ENCODE measurements around the gene KLKB1. TPM values are rescaled to one million over a fixed set of nuclear protein-coding genes. Genes with fewer than 3 reads are reported as not detected.
A peak's percentile ranks its signal among the peaks of the same experiment; 100 is the strongest.

The KLKB1 gene
- under 1 TPM; 0.78 to 0.81 TPM for total RNA-seq

DNA sequence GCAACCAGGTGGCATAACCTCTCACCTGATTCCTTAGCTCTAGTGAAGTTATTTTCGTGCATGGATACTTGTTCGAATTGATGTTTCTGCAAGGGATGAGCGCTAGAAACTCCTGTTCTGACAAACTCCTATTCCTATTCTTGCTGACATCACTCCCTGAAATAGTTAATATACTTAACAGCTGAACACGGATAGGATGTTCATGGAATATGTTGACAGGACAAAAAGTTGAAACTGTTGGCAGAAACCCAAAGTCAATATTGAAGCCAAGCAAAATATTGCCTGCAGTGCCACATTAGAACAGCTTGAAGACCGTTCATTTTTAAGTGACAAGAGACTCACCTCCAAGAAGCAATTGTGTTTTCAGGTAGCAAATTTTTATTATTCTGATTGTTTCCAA lies at the start of gene KLKB1:
TSS of gene KLKB1 (plus strand) at position 287 of the 400 bp plus-strand sequence. CDS start 689 bp downstream, outside the sequence.
- H3K4me1 Mint-ChIP-seq (ENCODE audit: low read depth in 2 of 2): no peaks in the 10 kb centered on the region
- H3K9me3 Mint-ChIP-seq: peaks cover 11% of the 10 kb centered on the region
- DNase-seq (ENCODE audit: low spot score): no peak
- H3K4me3 Mint-ChIP-seq: no peak within 1 kb of the TSS
- H3K36me3 Mint-ChIP-seq: peaks cover 29% of the 10 kb centered on the region
- ATAC-seq: no peak
- peaks cover 0 to 11% of the 10 kb centered on the region in 2 donors for H3K27me3 Mint-ChIP-seq
- H3K27ac Mint-ChIP-seq: no peak within 1 kb of the TSS

GRCh38 chr4:186188107-186188506 lies 39.2 kb upstream of the KLKB1 start:
- Mint-ChIP-seq H3K27ac (no peak overlapping the region), H3K27me3 (peaks cover 20 to 23% of the 10 kb centered on the region in 2 donors)
- no peak for ATAC-seq

GRCh38 chr4:186189656-186190055 lies 37.7 kb upstream of the KLKB1 start:
- Mint-ChIP-seq H3K4me3 (peak overlapping the region; percentile 89), H3K9me3 (no peaks in the 10 kb centered on the region), H3K36me3 (peaks cover 4% of the 10 kb centered on the region), H3K27ac (peak overlapping the region; percentile 89 to 95), H3K4me1 (ENCODE audit: low read depth in 2 of 2) (peaks cover 13 to 22% of the 10 kb centered on the region in 2 donors), H3K27me3 (peaks cover 8 to 11% of the 10 kb centered on the region in 2 donors)
- DNase-seq (ENCODE audit: low spot score) (no peak), ATAC-seq (no peak)

More at GRCh38 chr4:186188107-186188506, 39.2 kb upstream of the KLKB1 start:
- Mint-ChIP-seq H3K4me3 (no peak overlapping the region), H3K9me3 (no peaks in the 10 kb centered on the region), H3K36me3 (peaks cover 15% of the 10 kb centered on the region), H3K4me1 (ENCODE audit: low read depth in 2 of 2) (peaks cover 13 to 19% of the 10 kb centered on the region in 2 donors)
- DNase-seq (ENCODE audit: low spot score): no peak

- Mint-ChIP-seq H3K4me1 (ENCODE audit: low read depth in 2 of 2) (peaks cover 13 to 23% of the 10 kb centered on the region in 2 donors), H3K27me3 (peaks cover 0 to 3% of the 10 kb centered on the region in 2 donors), H3K27ac (peak overlapping the region; percentile 89 to 95), H3K9me3 (no peaks in the 10 kb centered on the region), H3K36me3 (no peaks in the 10 kb centered on the region), H3K4me3 (peak overlapping the region; percentile 89)
- DNase-seq (ENCODE audit: low spot score) (peak; percentile 66), ATAC-seq (peak; percentile 50 to 55)
Observed at GRCh38 chr4:186190581-186191199, 36.6 kb upstream of the KLKB1 start.

DNA sequence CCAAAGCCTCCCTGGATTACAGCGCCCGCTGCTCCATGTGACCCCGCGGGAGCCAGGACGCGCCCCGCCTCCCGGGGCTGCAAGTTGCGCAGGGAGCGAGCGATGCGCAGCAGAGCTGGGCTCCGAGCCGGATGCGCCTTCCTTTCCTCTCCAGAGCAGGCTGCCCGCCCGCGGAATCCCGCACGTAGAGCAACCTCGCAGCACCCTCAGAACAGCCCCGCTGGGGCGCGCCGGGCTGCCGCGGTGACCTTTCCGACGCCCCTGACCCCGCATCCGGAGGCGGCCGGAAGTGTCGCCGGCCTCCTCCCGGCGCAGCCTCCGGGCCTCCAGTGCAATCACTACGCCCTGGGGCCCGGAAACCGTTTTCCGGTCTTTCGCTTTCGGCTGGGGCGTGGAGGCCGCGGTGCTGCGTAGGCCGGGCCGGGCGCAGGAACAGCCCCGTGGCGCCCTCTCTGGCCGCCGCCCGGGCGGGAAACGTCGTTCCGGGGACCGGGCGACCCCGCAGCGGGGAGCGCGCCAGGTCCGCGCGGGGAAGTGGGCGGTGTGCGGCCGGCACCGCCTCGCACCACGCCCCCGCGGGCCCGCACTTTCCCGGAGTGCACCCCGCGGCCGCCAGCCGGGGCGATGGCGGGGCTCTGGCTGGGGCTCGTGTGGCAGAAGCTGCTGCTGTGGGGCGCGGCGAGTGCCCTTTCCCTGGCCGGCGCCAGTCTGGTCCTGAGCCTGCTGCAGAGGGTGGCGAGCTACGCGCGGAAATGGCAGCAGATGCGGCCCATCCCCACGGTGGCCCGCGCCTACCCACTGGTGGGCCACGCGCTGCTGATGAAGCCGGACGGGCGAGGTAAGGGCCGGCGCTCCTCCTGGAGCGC lies 35.9 kb upstream of the KLKB1 start, which contains the start of gene CYP4V2:
TSS of gene CYP4V2 (plus strand) at position 368 of the 866 bp plus-strand sequence. CDS start at position 625, 257 bp downstream.
- Mint-ChIP-seq H3K4me3 (peak within 1 kb of the TSS; percentile 99), H3K4me1 (ENCODE audit: low read depth in 2 of 2) (peaks cover 18 to 28% of the 10 kb centered on the region in 2 donors), H3K36me3 (peaks cover 6% of the 10 kb centered on the region), H3K27me3 (peaks cover 0 to 2% of the 10 kb centered on the region in 2 donors), H3K27ac (peak within 1 kb of the TSS; percentile 95 to 98), H3K9me3 (no peaks in the 10 kb centered on the region)
- ATAC-seq (peak; percentile 94 to 96), DNase-seq (ENCODE audit: low spot score) (peak; percentile 95)

GRCh38 chr4:186192066-186192612 lies 35.2 kb upstream of the KLKB1 start:
- Mint-ChIP-seq H3K36me3 (peaks cover 10% of the 10 kb centered on the region), H3K4me1 (ENCODE audit: low read depth in 2 of 2) (peaks cover 21 to 28% of the 10 kb centered on the region in 2 donors), H3K4me3 (peak overlapping the region; percentile 99), H3K27me3 (no peaks in the 10 kb centered on the region), H3K9me3 (no peaks in the 10 kb centered on the region), H3K27ac (peak overlapping the region; percentile 95 to 98)
- ATAC-seq (peak; percentile 1 to 19), DNase-seq (ENCODE audit: low spot score) (peak; percentile 63)

GRCh38 chr4:186193851-186194250 lies 33.5 kb upstream of the KLKB1 start:
- Mint-ChIP-seq H3K4me3 (peak overlapping the region; percentile 99), H3K36me3 (peaks cover 12% of the 10 kb centered on the region), H3K9me3 (no peaks in the 10 kb centered on the region), H3K27me3 (no peaks in the 10 kb centered on the region), H3K4me1 (ENCODE audit: low read depth in 2 of 2) (peaks cover 23 to 28% of the 10 kb centered on the region in 2 donors), H3K27ac (peak overlapping the region; percentile 95 to 98)
- no peak for ATAC-seq
- DNase-seq (ENCODE audit: low spot score): no peak

- no peak for ATAC-seq
- H3K9me3 Mint-ChIP-seq: no peaks in the 10 kb centered on the region
Observed at GRCh38 chr4:186196063-186196462, 31.2 kb upstream of the KLKB1 start.

GRCh38 chr4:186200516-186200915 lies 26.8 kb upstream of the KLKB1 start:
- no peak for ATAC-seq
- peaks cover 30 to 32% of the 10 kb centered on the region in 2 donors for H3K4me1 Mint-ChIP-seq (ENCODE audit: low read depth in 2 of 2)
- DNase-seq (ENCODE audit: low spot score): no peak
- no peaks in the 10 kb centered on the region for H3K27me3 Mint-ChIP-seq
- no peak overlapping the region for H3K4me3 Mint-ChIP-seq
- H3K27ac Mint-ChIP-seq: no peak overlapping the region
- H3K9me3 Mint-ChIP-seq: no peaks in the 10 kb centered on the region
- peaks cover 12% of the 10 kb centered on the region for H3K36me3 Mint-ChIP-seq

More at GRCh38 chr4:186196063-186196462, 31.2 kb upstream of the KLKB1 start:
- Mint-ChIP-seq H3K27me3 (no peaks in the 10 kb centered on the region), H3K36me3 (peaks cover 12% of the 10 kb centered on the region), H3K27ac (peak overlapping the region in 1 of 2 donors; percentile 79), H3K4me3 (no peak overlapping the region), H3K4me1 (ENCODE audit: low read depth in 2 of 2) (peaks cover 15 to 20% of the 10 kb centered on the region in 2 donors)
- DNase-seq (ENCODE audit: low spot score): no peak

DNA sequence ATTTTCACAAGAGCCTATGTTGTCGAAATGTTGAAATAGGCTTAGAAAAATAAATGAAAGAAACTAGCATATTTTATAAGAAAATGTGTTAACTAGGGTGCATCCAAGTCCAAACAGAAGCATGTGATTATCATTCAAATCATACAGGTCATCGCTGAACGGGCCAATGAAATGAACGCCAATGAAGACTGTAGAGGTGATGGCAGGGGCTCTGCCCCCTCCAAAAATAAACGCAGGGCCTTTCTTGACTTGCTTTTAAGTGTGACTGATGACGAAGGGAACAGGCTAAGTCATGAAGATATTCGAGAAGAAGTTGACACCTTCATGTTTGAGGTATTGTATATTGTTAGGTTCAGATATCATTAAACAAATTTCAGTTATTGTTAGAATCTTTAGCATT lies 26.3 kb upstream of the KLKB1 start:
- H3K36me3 Mint-ChIP-seq: peaks cover 9% of the 10 kb centered on the region
- ATAC-seq (no peak), DNase-seq (ENCODE audit: low spot score) (no peak)
- no peak overlapping the region for H3K4me3 Mint-ChIP-seq
- H3K4me1 Mint-ChIP-seq (ENCODE audit: low read depth in 2 of 2): peaks cover 28 to 30% of the 10 kb centered on the region in 2 donors
- no peaks in the 10 kb centered on the region for H3K27me3 Mint-ChIP-seq
- H3K27ac Mint-ChIP-seq: no peak overlapping the region
- no peaks in the 10 kb centered on the region for H3K9me3 Mint-ChIP-seq

DNA sequence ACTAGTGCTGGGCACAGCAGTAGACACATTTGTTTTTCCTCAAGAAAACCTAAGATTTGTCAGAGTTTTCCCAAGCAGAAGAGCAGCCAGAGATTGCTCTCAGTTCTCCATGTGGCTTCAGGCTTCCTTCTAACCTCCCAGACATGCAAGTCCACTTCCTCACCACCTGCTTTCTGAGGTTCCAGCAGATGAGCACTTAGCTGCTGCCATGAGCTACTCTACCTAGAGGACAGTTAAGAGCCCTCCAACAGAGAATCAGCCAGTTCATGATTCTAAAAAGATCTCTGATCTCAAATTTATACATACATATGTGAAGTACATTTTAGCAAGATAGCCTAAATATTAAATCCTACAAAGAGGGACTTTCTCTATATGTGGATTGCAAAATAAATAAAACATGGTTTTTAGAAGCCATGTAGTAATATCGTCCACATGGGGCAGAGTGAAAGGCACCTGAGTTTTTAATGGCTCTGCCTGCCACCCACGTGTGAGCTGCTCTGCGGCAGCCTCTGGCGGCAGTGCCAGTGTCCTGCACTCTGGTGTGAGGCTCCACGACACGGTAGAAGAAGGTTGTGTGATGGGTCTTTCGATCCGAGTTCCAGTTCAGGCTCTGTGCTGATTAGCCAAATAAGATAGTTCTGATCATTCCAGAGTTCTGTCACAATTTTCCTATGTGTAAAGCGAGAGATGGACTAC lies 25.6 kb upstream of the KLKB1 start:
- ATAC-seq (peak; percentile 82), DNase-seq (ENCODE audit: low spot score) (peak; percentile 73)
- Mint-ChIP-seq H3K27ac (peak overlapping the region; percentile 58 to 60), H3K36me3 (peaks cover 5% of the 10 kb centered on the region), H3K9me3 (no peaks in the 10 kb centered on the region), H3K27me3 (no peaks in the 10 kb centered on the region), H3K4me1 (ENCODE audit: low read depth in 2 of 2) (peaks cover 26% of the 10 kb centered on the region in 2 donors), H3K4me3 (peak overlapping the region; percentile 48)

DNA sequence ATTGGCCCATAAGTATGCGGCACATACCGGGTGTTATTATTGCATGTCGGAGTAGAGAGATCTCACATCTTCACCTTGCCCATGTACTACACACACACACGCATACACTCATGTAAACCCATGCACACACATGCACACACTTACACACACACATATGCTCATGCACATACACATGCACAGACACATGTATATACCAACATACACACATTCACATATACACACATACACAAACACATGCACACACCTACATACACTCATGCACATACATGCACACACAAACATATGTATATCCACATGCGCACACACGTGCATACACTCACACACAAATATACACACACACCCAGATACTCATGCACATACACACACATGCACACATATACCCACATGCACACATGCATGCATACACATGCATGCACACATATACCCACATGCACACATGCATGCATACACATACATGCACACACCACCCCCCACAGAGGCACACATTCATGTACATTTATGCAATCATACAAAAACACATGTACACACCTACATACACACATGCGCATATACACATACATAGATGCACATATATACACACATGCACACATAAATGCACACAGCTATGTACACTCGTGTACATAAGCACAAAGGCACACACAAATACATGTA lies 24.7 kb upstream of the KLKB1 start:
- Mint-ChIP-seq H3K4me3 (peak overlapping the region; percentile 60), H3K4me1 (ENCODE audit: low read depth in 2 of 2) (peaks cover 21 to 26% of the 10 kb centered on the region in 2 donors), H3K27ac (peak overlapping the region in 1 of 2 donors; percentile 58), H3K36me3 (no peaks in the 10 kb centered on the region), H3K27me3 (no peaks in the 10 kb centered on the region), H3K9me3 (no peaks in the 10 kb centered on the region)
- DNase-seq (ENCODE audit: low spot score) (no peak), ATAC-seq (no peak)

GRCh38 chr4:186203406-186203805 lies 23.9 kb upstream of the KLKB1 start:
- no peak for ATAC-seq
- Mint-ChIP-seq H3K27me3 (no peaks in the 10 kb centered on the region), H3K27ac (peak overlapping the region; percentile 43 to 64), H3K4me1 (ENCODE audit: low read depth in 2 of 2) (peaks cover 21 to 26% of the 10 kb centered on the region in 2 donors), H3K36me3 (no peaks in the 10 kb centered on the region), H3K4me3 (peak overlapping the region; percentile 67), H3K9me3 (no peaks in the 10 kb centered on the region)
- DNase-seq (ENCODE audit: low spot score): no peak

Measured in natural killer cell treated with Interleukin-12 subunit alpha and Interleukin-12 subunit beta and Interleukin-15 and Interleukin-18, amount 100 ng/mL, for 72 hours (primary cell).